Spinal cord (tissue), 10 donors: ENCODE measurements around the gene SLFN11. TPM values are rescaled to one million over a fixed set of nuclear protein-coding genes. Genes with fewer than 3 reads are reported as not detected.

Experiments used
- DNase-seq, 6 donors: peaks; one replicate each; pipeline versions ENCODE4 v3.0.0 to v3.0.0-alpha.2; 2013 to 2015; ENCODE audit warnings: low spot score in 6 of 6, low read depth in 4 of 6
- H3K27ac ChIP-seq: one replicate; pipeline ENCODE4 v1.5.1; 2013; ENCODE audit warnings: low read depth, low read length, control low read depth
- H3K27me3 ChIP-seq: one replicate; pipeline ENCODE4 v1.6.1; 2013; ENCODE audit warnings: low read length; ENCODE audit not compliant: control insufficient read depth, insufficient read depth
- H3K36me3 ChIP-seq: one replicate; pipeline ENCODE4 v1.6.1; 2013; ENCODE audit warnings: low read length; ENCODE audit not compliant: control insufficient read depth, insufficient read depth
- H3K4me1 ChIP-seq: one replicate; pipeline ENCODE4 v1.6.1; 2013; ENCODE audit warnings: low read length; ENCODE audit not compliant: control insufficient read depth, insufficient read depth
- H3K4me3 ChIP-seq: one replicate; pipeline ENCODE4 v1.5.1; 2013; ENCODE audit warnings: low read depth, low read length, control low read depth
- H3K9me3 ChIP-seq: one replicate; pipeline ENCODE4 v1.6.1; 2013; ENCODE audit warnings: low read length; ENCODE audit not compliant: control insufficient read depth, insufficient read depth
- whole genome bisulfite sequencing: methylation state at CpG from one replicate; pipeline ENCODE4 v1.1.5; 2013; ENCODE audit warnings: missing lambda C conversion rate; ENCODE audit not compliant: insufficient coverage; 5-methylcytosine and 5-hydroxymethylcytosine counted together
- polyA plus RNA-seq, 2 donors: library from polyadenylated mRNA; unstranded; fragments of 120-200 nt; gene quantifications; one replicate each; pipeline ENCODE4 v1.2.1, GENCODE V29; 2013; ENCODE audit not compliant: insufficient read length in 2 of 2
- total RNA-seq, 2 donors: library from RNA; depleted of rRNA in 1 of 2; stranded (reverse); fragments of 120-200 nt in 1 of 2; fragments of >200 nt in 1 of 2; gene quantifications; one replicate each; pipeline versions ENCODE4 v1.2.3 to v1.2.4, GENCODE V29; 2013 to 2014
- donor health status: healthy.

Gene SLFN11
- total and polyA plus RNA-seq, 4 donors, result 6.1 to 32.2 (median 17.8) TPM

GRCh38 chr17:35371934-35372333 lies 1.5 kb downstream of the SLFN11 start:
- no peak overlapping the region for H3K27ac ChIP-seq
- H3K4me1 ChIP-seq, result peaks cover 17% of the 10 kb centered on the region
- no peak overlapping the region for H3K4me3 ChIP-seq
- peaks cover 1% of the 10 kb centered on the region for H3K9me3 ChIP-seq
- DNase-seq, result no peak
- WGBS, result no CpG with 5 or more reads among the region's 3 CpGs
- peaks cover 65% of the 10 kb centered on the region for H3K27me3 ChIP-seq
- H3K36me3 ChIP-seq, result no peaks in the 10 kb centered on the region

- Histone ChIP-seq H3K4me1 (peaks cover 4% of the 10 kb centered on the region), H3K27ac (no peak overlapping the region), H3K4me3 (no peak overlapping the region), H3K36me3 (no peaks in the 10 kb centered on the region), H3K27me3 (peaks cover 51% of the 10 kb centered on the region), H3K9me3 (peaks cover 1% of the 10 kb centered on the region)
- 80% methylated on average over 1 of the region's 4 CpGs for WGBS
- DNase-seq, result peak in 1 of 6 donors; percentile 11
Measured at GRCh38 chr17:35368081-35368830, 5.2 kb downstream of the SLFN11 start.

- WGBS, result 60% methylated on average over 1 of the region's 1 CpG
- no peaks in the 10 kb centered on the region for H3K9me3 ChIP-seq
- no peaks in the 10 kb centered on the region for H3K4me1 ChIP-seq
- peaks cover 24% of the 10 kb centered on the region for H3K27me3 ChIP-seq
- H3K4me3 ChIP-seq, result no peak overlapping the region
- H3K27ac ChIP-seq, result no peak overlapping the region
- no peak for DNase-seq
- H3K36me3 ChIP-seq, result no peaks in the 10 kb centered on the region
Measured at GRCh38 chr17:35361027-35361426, 12.4 kb downstream of the SLFN11 start.

GRCh38 chr17:35359398-35359797 lies 14.0 kb downstream of the SLFN11 start:
- H3K27me3 ChIP-seq, result peaks cover 23% of the 10 kb centered on the region
- no peak overlapping the region for H3K4me3 ChIP-seq
- H3K36me3 ChIP-seq, result no peaks in the 10 kb centered on the region
- H3K4me1 ChIP-seq, result no peaks in the 10 kb centered on the region
- no peaks in the 10 kb centered on the region for H3K9me3 ChIP-seq
- no peak for DNase-seq
- WGBS, result 60% methylated on average over 1 of the region's 3 CpGs
- no peak overlapping the region for H3K27ac ChIP-seq

- Histone ChIP-seq H3K27me3 (peaks cover 10% of the 10 kb centered on the region), H3K27ac (no peak overlapping the region), H3K36me3 (no peaks in the 10 kb centered on the region), H3K4me3 (no peak overlapping the region), H3K4me1 (no peaks in the 10 kb centered on the region), H3K9me3 (no peaks in the 10 kb centered on the region)
- no peak for DNase-seq
- 74% methylated on average over 6 of the region's 6 CpGs for WGBS
Measured at GRCh38 chr17:35352284-35352683, 21.1 kb downstream of the SLFN11 start.

- DNase-seq, result no peak
- H3K36me3 ChIP-seq, result no peaks in the 10 kb centered on the region
- H3K9me3 ChIP-seq, result no peaks in the 10 kb centered on the region
- peaks cover 15% of the 10 kb centered on the region for H3K4me1 ChIP-seq
- no CpG with 5 or more reads among the region's 1 CpG for WGBS
- H3K4me3 ChIP-seq, result no peak overlapping the region
- peaks cover 28% of the 10 kb centered on the region for H3K27me3 ChIP-seq
- no peak overlapping the region for H3K27ac ChIP-seq
Measured at GRCh38 chr17:35350493-35350892, 22.9 kb downstream of the SLFN11 start.

- H3K4me3 ChIP-seq, result peak overlapping the region; percentile 31
Measured at GRCh38 chr17:35345926-35346771, 27.3 kb downstream of the SLFN11 start.

GRCh38 chr17:35345445-35345925 lies 27.9 kb downstream of the SLFN11 start:
- Histone ChIP-seq H3K27ac (no peak overlapping the region), H3K27me3 (peaks cover 55% of the 10 kb centered on the region), H3K4me1 (peaks cover 18% of the 10 kb centered on the region), H3K9me3 (peaks cover 2% of the 10 kb centered on the region), H3K4me3 (peak overlapping the region; percentile 31), H3K36me3 (no peaks in the 10 kb centered on the region)
- no peak for DNase-seq
- 6% methylated on average over 24 of the region's 25 CpGs for WGBS

More at GRCh38 chr17:35345926-35346771, 27.3 kb downstream of the SLFN11 start:
- Histone ChIP-seq H3K9me3 (peaks cover 2% of the 10 kb centered on the region), H3K27me3 (peaks cover 56% of the 10 kb centered on the region), H3K36me3 (no peaks in the 10 kb centered on the region), H3K4me1 (peaks cover 18% of the 10 kb centered on the region), H3K27ac (no peak overlapping the region)
- peak in 2 of 6 donors; percentile 28 to 50 for DNase-seq
- under 1% methylated on average over 29 of the region's 40 CpGs for WGBS

GRCh38 chr17:35344262-35344661 lies 29.2 kb downstream of the SLFN11 start:
- Histone ChIP-seq H3K27ac (no peak overlapping the region), H3K27me3 (peaks cover 55% of the 10 kb centered on the region), H3K36me3 (no peaks in the 10 kb centered on the region), H3K9me3 (peaks cover 2% of the 10 kb centered on the region), H3K4me3 (no peak overlapping the region), H3K4me1 (peaks cover 18% of the 10 kb centered on the region)
- WGBS, result 62% methylated on average over 3 of the region's 3 CpGs
- DNase-seq, result no peak
